Spleen (tissue), 11 donors: ENCODE data around the gene STAT5A. TPM values are rescaled to one million over a fixed set of nuclear protein-coding genes. Genes with fewer than 3 reads are reported as not detected.

ENCODE experiments used
- DNase-seq: peaks from one replicate; pipeline ENCODE4 v3.0.0-alpha.2; 2020
- H3K27ac ChIP-seq, 8 donors: fragments of 200-600 bp; sonication (generic) in 7 of 8; 1 replicate in 4 of 8; 2 replicates in 4 of 8; pipeline versions ENCODE4 v1.5.0 to v1.8.0; 2016 to 2021; ENCODE audit warnings: inconsistent platforms in 4 of 8, mild to moderate bottlenecking in 4 of 8, moderate library complexity in 1 of 8
- H3K27me3 ChIP-seq, 7 donors: fragments of 200-600 bp; sonication (generic) in 6 of 7; replicated peaks in 1 of 7; 1 replicate in 4 of 7; 2 replicates in 3 of 7; pipeline versions ENCODE4 v1.5.0 to v1.8.0; 2016 to 2021; ENCODE audit warnings: inconsistent platforms in 3 of 7, mild to moderate bottlenecking in 1 of 7
- H3K36me3 ChIP-seq, 6 donors: fragments of 200-600 bp; sonication (generic) in 5 of 6; 1 replicate in 4 of 6; 2 replicates in 2 of 6; pipeline versions ENCODE4 v1.5.0 to v1.8.0; 2016 to 2021; ENCODE audit warnings: inconsistent platforms in 2 of 6
- H3K4me1 ChIP-seq, 6 donors: fragments of 200-600 bp; sonication (generic) in 5 of 6; 1 replicate in 3 of 6; 2 replicates in 3 of 6; pipeline versions ENCODE4 v1.5.0 to v1.8.0; 2016 to 2021; ENCODE audit warnings: inconsistent platforms in 3 of 6
- H3K4me3 ChIP-seq, 8 donors: fragments of 200-600 bp; sonication (generic) in 7 of 8; 1 replicate in 4 of 8; 2 replicates in 4 of 8; pipeline versions ENCODE4 v1.5.0 to v1.8.0; 2016 to 2021; ENCODE audit warnings: inconsistent platforms in 4 of 8, mild to moderate bottlenecking in 4 of 8, moderate library complexity in 2 of 8
- H3K9me3 ChIP-seq, 8 donors: fragments of 200-600 bp; sonication (generic) in 7 of 8; 1 replicate in 4 of 8; 2 replicates in 4 of 8; pipeline versions ENCODE4 v1.5.0 to v1.8.0; 2016 to 2021; ENCODE audit warnings: inconsistent platforms in 4 of 8
- POLR2A ChIP-seq, 3 donors: fragments of 450-650 bp; IDR thresholded peaks; one replicate each; pipeline ENCODE4 v1.5.1; 2017; ENCODE audit warnings: antibody characterized with exemption in 3 of 3, mild to moderate bottlenecking in 1 of 3
- POLR2AphosphoS5 ChIP-seq, 3 donors: sonication (generic); formaldehyde crosslinking; IDR thresholded peaks; one replicate each; pipeline ENCODE4 v1.5.1; 2017; ENCODE audit warnings: antibody characterized with exemption in 3 of 3
- WGBS, 5 donors: extraction: QIAGEN DNeasy Blood & Tissue Kit in 3 of 5; methylation state at CpG; one replicate each; pipeline versions ENCODE4 v1.1.5 to v1.1.7; 2013 to 2018; 5-methylcytosine and 5-hydroxymethylcytosine counted together
- intact Hi-C: fragments of 100-400 bp; cut with DNase I; formaldehyde crosslinking; loops from one replicate; pipeline ENCODE4 v1.15.0; 2023; ENCODE audit warnings: low total_unique reads
- polyA plus RNA-seq, 3 donors: library from polyadenylated mRNA; stranded (reverse); fragments of 200-250 nt; gene quantifications; one replicate each; pipeline ENCODE4 v1.2.1, GENCODE V29; 2013
- total RNA-seq, 7 donors: library from RNA; depleted of rRNA in 3 of 7; stranded (reverse); fragments of >200 nt in 3 of 7; fragmentation: NEBNext Ultra II Directional in 4 of 7; extraction: Animal tissue kit (Norgen Biotek cat#: 25700) in 4 of 7; gene quantifications; one replicate each; pipeline versions ENCODE4 v1.1.0 to v1.2.1, GENCODE V29; 2016 to 2021
- TF ChIP-seq, protein P1 (sequence below), 11 experiments: fragments of 200-600 bp in 7 of 11; fragments of 450-650 bp in 4 of 11; sonication (generic) in 4 of 11; IDR thresholded peaks in 8 of 11; conservative IDR thresholded peaks in 3 of 11; 1 replicate in 7 of 11; 2 replicates in 4 of 11; pipeline versions ENCODE4 v1.4.0 to v1.8.0; 2016 to 2021; ENCODE audit warnings: antibody characterized with exemption in 11 of 11, inconsistent platforms in 4 of 11, mild to moderate bottlenecking in 1 of 11
- donor health status: healthy with polysubstance abuse.
- donor health status: DM: no; HTN: no; CAD: no; lungs with moderate emphysema.
- donor health status: DM: no; HTN: no; CAD: no.
- donor health status: Bipolar disorder and iron deficiency.
- donor health status: healthy.
- donor health status: DM: no; HTN: no; CAD: no.
- donor health status: DM: yes; HTN: yes; CAD: no.

The STAT5A gene
- total and polyA plus RNA-seq, 10 donors = 22.7 to 131 (median 71.6) TPM

DNA sequence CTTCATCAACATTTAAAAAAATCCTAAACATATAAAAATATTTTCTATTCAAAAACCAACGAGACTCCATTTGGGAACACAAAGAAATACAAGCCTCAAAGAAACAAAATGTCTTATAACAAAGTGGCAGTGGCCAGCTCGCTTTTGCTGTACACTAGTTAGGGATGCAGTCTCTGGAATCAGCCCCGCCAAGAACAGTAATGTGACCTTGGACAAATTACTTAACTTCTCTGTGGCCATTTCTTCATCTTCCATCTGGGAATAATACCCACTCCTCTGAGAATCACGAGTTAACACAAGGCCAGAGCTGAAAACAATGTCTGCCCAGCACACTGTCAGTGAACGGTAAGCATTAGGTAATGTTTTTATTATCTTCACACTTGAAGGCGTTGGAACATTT, 17.7 kb upstream of the STAT5A start:
- no peak overlapping the region for H3K4me3 ChIP-seq
- 68 to 87% (median 77%) methylated on average over 6 of the region's 6 CpGs for WGBS, 5 donors
- no peaks in the 10 kb centered on the region for H3K9me3 ChIP-seq
- H3K27me3 ChIP-seq = no peaks in the 10 kb centered on the region
- H3K36me3 ChIP-seq = no peaks in the 10 kb centered on the region
- TF ChIP-seq, protein P1, sequence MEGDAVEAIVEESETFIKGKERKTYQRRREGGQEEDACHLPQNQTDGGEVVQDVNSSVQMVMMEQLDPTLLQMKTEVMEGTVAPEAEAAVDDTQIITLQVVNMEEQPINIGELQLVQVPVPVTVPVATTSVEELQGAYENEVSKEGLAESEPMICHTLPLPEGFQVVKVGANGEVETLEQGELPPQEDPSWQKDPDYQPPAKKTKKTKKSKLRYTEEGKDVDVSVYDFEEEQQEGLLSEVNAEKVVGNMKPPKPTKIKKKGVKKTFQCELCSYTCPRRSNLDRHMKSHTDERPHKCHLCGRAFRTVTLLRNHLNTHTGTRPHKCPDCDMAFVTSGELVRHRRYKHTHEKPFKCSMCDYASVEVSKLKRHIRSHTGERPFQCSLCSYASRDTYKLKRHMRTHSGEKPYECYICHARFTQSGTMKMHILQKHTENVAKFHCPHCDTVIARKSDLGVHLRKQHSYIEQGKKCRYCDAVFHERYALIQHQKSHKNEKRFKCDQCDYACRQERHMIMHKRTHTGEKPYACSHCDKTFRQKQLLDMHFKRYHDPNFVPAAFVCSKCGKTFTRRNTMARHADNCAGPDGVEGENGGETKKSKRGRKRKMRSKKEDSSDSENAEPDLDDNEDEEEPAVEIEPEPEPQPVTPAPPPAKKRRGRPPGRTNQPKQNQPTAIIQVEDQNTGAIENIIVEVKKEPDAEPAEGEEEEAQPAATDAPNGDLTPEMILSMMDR (IDR thresholded peaks at IDR 0.05 in 8 of 11, conservative IDR thresholded peaks at IDR 0.05 in 3 of 11) = no peak
- TF ChIP-seq POLR2AphosphoS5 (IDR thresholded peaks at IDR 0.05) (no peak), POLR2A (IDR thresholded peaks at IDR 0.05) (no peak)
- no peak for DNase-seq
- peak overlapping the region in 3 of 8 donors; percentile 93 to 95 (median 93) for H3K27ac ChIP-seq
- intact Hi-C loops = no loop called here
- H3K4me1 ChIP-seq = peaks cover 23 to 97% (median 64%) of the 10 kb centered on the region in 6 donors

DNA sequence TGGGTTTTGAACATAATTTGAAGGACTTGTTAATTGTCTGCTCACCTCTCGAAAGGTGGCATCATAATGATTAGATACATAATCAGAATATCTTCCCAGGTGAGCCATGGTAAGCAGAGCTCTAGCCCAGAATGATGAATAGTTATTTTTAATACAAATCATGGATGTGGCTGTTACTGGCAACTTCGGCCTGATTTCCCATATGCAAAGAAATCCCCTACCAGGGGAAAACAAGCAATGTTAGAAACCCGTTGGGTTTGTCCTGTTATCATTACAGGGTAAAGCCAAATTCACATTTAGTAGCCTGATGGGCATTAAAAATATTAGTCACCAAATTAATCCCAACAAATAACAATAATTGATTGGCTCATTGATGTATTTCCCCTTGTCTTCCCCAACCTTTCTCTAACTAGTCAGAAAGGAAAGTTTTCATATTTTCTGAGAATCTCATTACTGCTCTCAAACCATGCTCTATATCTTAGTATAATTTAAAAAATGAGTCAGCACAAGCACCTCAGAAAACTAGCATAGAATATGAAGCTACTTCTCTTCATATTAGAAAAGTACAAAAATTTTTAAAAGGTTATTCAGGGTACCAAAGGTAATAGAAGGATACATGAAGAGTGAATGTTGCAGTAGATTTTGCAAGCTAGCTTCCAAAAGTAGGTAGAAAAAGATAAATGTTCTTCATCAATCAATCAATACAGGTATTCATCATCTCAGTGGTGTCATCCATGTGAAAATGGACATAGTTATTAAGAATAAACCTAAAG, 17.1 kb upstream of the STAT5A start:
- no peak for DNase-seq
- H3K9me3 ChIP-seq = no peaks in the 10 kb centered on the region
- H3K4me1 ChIP-seq = peaks cover 23 to 95% (median 62%) of the 10 kb centered on the region in 6 donors
- H3K27me3 ChIP-seq = no peaks in the 10 kb centered on the region
- WGBS, 5 donors = 76 to 86% (median 85%) methylated on average over 3 of the region's 3 CpGs
- H3K27ac ChIP-seq = peak overlapping the region in 6 of 8 donors; percentile 34 to 95 (median 92)
- H3K4me3 ChIP-seq = peak overlapping the region in 1 of 8 donors; percentile 94
- H3K36me3 ChIP-seq = no peaks in the 10 kb centered on the region
- intact Hi-C loops = no loop called here
- TF ChIP-seq POLR2AphosphoS5 (IDR thresholded peaks at IDR 0.05) (no peak), POLR2A (IDR thresholded peaks at IDR 0.05) (no peak)
- TF ChIP-seq, protein P1 (IDR thresholded peaks at IDR 0.05 in 8 of 11, conservative IDR thresholded peaks at IDR 0.05 in 3 of 11) = no peak

DNA sequence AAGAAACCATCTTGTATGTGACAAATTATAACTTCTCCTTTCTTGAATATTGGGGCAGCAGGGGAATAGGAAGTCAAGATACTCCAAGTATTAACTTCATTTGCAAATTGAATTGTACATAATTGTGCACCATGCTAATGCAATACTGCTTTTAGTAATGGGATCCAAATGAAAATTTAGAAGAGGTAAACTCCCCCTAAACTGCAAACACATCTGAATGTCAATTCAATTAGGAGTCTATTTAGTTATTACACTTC, 16.6 kb upstream of the STAT5A start:
- TF ChIP-seq, protein P1 (IDR thresholded peaks at IDR 0.05 in 8 of 11, conservative IDR thresholded peaks at IDR 0.05 in 3 of 11) = no peak
- TF ChIP-seq POLR2A (IDR thresholded peaks at IDR 0.05) = no peak
- TF ChIP-seq POLR2AphosphoS5 (IDR thresholded peaks at IDR 0.05) = no peak

DNA sequence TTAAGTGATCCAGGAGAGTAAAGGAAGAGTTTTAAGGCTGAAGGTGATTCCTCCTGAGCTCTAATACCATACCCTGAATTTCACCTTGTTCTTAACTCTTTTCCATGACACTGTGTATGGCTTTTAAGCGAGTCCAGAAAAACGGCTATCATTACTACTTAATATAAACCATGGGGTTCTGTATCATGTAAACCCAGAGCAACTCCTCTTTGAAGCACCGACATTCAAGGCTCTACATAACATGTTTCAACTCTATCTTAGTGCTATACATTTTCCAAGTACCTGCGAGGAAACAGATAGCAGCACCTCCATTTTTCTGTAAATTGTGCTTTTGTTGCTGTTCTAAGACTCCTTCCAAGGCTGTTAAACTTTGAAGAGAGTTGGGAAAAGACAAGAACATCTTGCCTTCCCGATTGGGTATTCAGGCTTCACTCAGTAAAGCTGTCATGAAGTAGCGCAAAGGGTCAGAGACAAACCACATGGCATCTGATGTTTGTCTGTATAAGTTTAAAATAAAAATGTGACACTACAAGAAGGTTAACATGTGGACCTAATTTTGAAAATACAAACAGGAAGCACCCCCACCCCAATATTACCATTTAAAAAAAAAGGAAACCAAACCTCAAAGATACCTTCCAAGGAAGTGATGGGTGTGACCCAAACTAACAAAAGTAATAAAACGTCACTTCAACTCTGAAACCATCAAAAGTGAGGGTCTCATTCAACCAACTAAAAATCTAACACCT, 16.0 kb upstream of the STAT5A start:
- intact Hi-C loops = no loop called here
- peak overlapping the region in 7 of 8 donors; percentile 34 to 95 (median 91) for H3K27ac ChIP-seq
- WGBS, 5 donors = 50 to 60% (median 55%) methylated on average over 7 of the region's 7 CpGs
- no peaks in the 10 kb centered on the region for H3K36me3 ChIP-seq
- peaks cover 28 to 93% (median 65%) of the 10 kb centered on the region in 6 donors for H3K4me1 ChIP-seq
- no peaks in the 10 kb centered on the region for H3K9me3 ChIP-seq
- H3K4me3 ChIP-seq = peak overlapping the region in 1 of 8 donors; percentile 94
- H3K27me3 ChIP-seq = no peaks in the 10 kb centered on the region
- no peak for DNase-seq
- TF ChIP-seq, protein P1 (IDR thresholded peaks at IDR 0.05 in 8 of 11, conservative IDR thresholded peaks at IDR 0.05 in 3 of 11) = no peak
- no peak for TF ChIP-seq POLR2A (IDR thresholded peaks at IDR 0.05)

More for the DNA sequence above, 16.6 kb upstream of the STAT5A start:
- Histone ChIP-seq H3K4me3 (peak overlapping the region in 1 of 8 donors; percentile 94), H3K27me3 (no peaks in the 10 kb centered on the region), H3K36me3 (no peaks in the 10 kb centered on the region), H3K27ac (peak overlapping the region in 7 of 8 donors; percentile 34 to 95 (median 91)), H3K4me1 (peaks cover 23 to 93% (median 61%) of the 10 kb centered on the region in 6 donors), H3K9me3 (no peaks in the 10 kb centered on the region)
- intact Hi-C loops = no loop called here
- no peak for DNase-seq
